NCI-H1417 treated with DMSO at 0.1 percent for 48 hours (cell line): Measurements from ENCODE around the gene FBXW7.

Source experiments
- DNase-seq: peaks from one replicate; lab custom pipeline; 2025; lab: John Stamatoyannopoulos, UW

The FBXW7 gene

DNA sequence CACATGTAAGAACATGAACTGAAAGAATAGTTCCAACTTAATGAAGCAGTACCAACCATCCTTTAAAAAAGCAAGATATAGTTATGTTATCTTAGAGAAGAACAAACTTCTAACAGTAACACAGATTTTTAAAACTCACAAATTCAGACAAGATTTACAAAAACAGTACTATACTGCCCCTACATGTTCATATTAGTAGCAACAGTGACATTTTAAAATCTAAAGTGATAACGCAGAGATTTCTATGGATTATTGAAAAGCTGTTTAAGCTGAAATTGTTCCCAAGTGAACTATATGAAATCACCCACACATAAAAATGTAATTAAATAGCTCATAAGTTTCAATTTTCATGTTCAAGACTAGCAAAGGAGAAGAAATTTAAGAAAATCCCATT, 166.0 kb downstream of the FBXW7 start:
- no peak for DNase-seq

DNA sequence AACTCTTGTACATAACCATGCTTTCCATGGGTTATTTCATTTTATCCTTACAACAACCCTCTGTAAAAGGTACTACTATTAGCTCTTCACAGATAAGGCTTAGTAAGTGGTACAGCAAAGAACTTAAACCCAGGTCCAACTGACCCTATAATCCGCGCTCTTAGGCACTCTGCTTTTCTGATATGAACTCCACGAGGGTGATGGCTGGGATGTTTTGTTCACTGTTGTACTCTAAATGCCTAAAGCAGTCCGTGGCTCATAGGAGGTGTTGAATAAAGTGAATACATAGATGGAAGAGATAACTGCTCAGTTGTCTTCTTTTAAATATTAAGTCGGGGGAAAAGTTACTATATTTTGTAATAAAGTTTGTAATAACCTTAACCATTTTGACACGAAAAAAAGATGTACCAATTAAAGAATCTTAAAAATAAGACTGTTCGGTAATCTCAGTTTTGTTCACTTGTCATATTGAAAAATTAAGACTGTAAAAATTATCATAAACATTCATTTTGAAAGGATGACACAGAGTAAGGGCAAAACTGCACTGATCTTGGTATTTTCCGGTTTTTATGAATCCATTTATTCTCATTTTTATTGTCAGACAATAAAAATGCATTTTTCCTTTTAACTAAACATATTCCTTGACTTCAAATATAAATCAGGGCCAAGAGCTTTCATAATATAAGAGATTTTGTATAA, 166.5 kb downstream of the FBXW7 start:
- DNase-seq = no peak

DNA sequence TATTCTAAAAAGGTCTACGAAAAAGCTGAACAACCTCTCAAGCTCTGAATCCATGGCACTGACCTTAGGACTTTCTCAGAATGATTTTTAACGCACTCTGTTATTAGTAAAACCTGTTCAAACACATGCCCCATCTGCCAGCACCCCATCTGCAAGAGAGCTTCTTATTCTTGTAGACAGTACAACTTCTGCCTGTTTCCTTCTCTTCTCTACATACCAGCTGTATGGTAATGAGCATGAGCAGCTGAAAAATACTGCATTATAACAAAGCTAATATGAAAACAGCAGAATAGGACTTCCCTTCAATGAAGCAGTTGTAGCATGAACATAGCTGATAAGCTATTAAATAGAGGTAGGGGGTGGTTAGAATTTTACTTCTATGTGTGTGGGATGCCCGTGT, 167.9 kb downstream of the FBXW7 start:
- DNase-seq = peak; percentile 69

DNA sequence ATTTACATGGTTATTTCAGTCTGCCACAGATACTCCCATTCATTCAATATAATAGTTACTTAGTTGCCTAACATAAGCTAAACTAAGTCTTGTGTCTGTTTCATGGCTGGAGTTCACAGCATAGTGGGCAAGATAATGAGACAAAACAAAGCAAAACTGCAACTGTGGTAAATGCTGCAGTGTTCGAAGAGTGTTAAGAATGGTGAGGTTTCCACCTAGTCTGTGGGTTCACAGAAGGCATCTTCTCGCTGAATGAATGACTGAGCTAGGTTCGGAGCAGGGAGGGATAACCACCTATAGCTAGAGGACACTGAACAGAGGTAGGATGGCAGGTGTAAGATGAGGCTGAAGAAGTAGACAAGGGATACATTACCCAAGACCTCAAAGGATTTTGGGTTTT, 171.0 kb downstream of the FBXW7 start:
- DNase-seq = no peak

DNA sequence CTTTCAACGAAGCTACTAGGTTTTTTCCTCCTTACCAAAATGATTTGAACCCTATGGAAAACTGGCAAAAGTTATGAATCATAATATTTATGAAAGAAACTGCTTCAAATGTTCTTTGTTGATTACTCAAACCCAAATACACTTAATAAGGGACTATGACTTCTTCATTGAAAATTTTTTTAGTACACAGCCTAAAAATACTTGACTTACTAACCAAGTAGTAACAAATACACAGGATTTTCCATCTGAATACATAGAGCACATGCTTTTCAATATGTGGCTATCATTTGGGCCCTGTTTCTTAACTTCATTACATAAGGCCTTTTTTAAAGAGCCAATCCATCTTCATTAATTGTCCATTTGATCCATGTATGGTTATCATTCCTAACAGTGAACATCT, 171.5 kb downstream of the FBXW7 start:
- DNase-seq = no peak

DNA sequence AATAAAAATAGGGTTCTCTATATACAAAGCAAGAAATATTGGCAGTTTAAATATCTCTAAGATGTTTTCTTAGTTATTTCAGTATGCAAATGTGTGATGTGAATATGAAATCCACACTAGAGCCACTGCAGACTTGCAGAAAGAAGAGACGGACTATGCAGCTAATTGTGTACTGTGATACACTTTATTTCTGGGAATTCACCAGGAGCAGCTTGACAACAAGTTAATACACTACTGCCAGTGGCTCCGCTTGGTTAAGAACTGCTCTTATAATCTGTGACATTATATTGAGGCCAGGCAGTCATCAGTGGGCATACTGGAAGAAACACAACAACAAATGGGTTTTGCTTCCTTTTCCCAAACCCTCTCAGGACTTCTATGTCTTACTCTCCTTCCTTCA, 172.0 kb downstream of the FBXW7 start:
- DNase-seq = no peak

DNA sequence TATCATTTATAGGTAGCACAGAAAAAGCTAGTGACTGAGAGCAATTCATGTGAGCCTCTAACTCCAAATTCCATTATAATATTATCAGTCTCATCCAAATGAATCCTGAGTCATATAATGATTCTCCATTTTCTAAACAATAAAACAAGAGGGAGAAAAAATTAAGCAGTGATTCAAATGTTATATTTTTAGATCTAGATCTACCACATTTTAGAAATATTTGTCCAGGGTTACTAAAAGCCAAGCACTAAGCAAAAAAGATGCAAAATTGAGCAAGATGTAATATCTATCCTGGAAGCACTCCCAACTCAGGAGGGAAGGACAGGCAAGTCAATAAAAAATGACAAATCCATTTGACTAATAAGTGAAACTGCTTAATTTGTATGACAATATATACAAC, 172.8 kb downstream of the FBXW7 start:
- no peak for DNase-seq

DNA sequence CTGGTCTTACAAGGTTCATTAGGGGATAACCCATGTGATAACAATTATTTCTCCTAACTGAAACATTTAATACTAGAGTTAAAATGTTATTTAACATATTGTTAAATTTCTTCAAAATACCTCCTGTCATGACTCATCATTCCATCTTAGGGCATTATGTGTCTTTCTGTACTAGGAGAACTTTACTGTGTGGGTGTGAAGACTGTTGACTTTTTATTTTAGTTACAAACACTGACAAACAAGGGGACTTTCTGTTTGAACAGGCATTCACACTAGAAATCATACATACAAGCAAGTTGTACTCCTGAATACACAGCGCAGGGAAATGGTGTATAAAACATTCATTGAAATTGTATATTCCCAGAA, 175.9 kb downstream of the FBXW7 start:
- DNase-seq = no peak

DNA sequence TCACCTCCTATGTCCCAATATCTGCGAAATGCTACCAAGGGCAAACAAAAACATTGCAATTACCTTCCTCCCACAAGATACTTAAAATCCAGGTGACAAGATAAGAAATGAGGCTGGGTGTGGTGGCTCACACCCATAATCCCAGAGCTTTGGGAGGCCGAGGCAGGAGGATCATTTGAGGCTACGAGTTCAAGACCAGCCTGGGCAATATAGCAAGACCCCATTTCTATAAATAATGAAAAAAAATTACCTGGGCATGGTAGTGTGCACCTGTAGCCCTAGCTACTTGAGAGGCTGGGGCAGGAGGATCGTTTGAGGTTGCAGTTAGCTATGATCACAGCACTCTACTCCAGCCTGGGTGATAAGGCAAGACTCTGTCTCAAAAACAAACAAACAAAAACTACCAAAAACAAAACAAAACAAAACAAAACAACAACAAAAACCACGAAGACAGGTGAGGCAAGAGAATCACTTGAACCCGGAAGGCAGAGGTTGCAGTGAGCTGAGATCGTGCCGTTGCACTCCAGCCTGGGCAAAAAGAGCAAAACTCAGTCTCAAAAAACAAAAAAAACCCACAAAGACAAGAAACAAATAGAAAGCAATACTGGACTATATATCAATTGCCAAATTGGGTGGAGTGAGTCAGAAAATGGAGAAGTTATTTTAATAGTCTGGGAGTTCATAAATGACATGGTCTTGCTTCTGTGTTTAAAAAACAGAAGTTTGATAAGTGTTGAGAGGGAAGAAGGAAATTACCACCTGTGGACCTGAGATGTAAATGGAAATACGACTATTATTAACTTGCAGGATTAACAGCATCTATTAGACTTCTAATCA, 176.5 kb downstream of the FBXW7 start:
- no peak for DNase-seq

DNA sequence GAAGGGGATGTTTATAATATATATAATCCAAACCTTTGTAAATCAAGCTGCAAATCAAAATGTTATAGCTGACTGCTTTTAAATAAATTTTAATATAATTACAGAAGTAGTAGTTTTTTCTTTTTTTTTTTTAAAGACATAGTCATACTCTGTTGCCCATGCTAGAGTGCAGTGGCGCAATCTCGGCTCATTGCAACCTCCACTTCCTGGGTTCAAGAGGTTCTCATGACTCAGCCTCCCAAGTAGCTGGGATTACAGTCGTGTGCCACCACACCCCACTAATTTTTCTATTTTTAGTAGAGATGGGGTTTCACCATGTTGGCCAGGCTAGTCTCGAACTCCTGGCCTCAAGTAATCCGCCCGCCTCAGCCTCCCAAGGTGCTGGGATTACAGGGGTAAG, 178.7 kb downstream of the FBXW7 start:
- no peak for DNase-seq

DNA sequence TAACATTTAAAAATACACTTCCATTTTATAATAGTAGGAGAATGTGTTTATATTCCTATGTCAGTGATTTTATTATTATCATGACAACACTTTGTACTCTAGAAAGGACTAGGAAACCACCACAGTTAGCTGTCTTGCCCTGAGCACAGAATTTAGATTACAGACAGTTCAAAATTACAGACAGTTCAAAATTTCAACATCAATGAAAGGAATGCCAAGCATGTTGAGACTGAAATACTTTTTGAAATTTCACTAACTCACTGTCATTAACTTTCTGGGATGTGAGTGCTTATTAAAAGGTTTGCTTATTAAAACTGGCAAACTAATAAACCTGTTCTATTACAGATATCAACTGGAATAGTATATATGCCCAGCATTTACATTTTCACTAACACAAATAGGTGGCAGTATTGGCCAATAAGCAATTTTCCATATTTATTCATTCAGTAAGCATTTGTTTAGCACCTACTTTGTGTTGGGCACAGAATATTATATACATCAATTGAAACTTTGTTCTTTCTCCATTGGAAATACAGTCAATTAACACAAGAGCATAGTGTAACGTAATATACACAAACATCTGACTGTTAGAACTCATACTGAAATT, 179.4 kb downstream of the FBXW7 start:
- no peak for DNase-seq

DNA sequence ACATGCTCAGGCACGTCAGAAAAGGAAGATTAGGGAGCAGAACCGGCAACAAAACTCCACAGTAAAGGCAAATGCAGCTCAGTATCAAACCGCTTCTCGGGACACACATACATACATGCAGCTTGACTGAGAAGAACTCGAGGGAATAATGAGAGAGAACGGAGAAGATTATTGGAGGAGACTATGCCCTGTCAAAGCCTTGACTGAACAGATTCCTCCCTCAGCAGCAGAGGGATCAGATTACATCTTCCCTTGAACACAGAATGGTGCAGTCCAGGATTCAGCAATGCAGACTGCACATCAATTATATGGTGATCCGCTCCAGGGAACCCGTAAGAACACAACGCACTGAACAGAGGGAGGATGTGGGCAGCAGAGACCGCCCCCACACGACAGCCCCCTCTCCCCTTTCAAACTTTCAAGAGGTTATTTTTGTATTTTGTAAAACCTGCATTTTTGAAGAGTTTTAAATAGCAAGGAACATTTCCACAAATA, 183.2 kb downstream of the FBXW7 start:
- DNase-seq = peak; percentile 86

DNA sequence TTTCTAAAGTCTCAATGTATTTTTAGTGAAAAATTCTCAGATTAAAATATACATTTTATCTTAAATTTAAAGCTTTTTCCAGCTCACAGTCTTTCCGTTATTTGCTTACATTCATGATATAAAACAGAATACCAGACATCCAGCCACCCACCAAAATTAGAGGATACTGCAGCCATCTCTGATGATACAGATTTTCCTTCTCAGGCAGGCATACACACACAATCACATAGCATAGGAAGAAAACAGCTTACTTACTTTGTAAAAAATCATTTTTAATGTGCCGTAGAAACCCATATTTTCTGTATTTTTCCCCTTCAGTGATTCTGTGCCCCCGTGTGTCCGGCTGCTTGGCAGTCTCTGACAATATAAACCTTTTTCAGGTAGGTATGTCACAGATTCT, 183.7 kb downstream of the FBXW7 start:
- no peak for DNase-seq

DNA sequence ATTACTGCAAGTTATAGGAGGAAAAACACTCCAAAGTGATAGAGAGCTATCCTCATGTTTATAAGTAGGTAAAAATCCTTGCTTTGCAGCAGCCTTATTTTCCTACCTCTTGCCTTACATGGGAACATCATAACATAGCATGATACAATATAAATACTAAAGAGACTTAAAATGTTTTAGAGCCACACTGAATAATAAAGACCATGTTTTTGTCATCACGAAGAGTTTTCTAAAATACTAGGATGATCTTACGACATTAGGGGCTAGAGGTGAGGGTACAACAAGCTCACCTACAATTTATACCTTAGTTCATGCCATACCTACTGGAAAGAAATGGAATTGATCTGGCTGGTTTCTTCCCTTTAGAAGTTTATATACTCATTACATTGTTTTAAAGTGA, 184.8 kb downstream of the FBXW7 start:
- no peak for DNase-seq

DNA sequence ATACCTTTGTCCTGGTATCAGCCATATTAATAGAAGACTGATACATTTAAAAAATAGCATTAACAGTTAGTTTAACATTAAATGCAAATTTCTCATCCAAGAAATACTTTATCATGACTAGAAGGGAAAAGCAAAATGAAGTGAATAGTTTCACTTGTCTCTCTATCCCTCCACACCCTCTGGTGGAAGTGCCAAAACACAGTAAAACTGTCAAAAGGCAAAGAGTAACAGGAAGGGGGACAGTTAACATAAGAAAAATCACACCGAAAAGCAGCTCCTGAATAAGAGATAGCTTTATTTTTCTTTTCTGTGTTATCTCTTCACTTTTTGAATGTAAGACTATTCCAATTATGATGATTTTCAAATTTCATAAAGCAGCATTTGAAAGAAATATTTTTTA, 187.2 kb downstream of the FBXW7 start:
- no peak for DNase-seq

DNA sequence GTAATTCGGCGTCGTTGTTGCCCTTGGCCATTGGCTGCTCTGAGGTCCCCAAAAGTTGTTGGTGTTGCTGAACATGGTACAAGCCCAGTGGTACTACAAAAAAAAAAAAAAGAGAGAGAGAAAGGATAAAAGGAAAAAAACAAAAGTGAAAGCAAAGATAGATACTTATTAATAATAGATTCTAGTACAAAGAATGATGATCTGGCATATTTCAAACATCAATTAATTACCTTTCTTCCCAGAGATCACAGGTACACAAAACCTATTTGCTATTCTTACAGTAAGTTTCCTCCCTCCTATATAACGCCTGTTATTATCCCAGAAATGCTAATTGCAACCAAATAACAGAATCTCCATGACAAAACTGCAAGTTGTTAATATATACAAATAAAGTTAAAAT, 188.9 kb downstream of the FBXW7 start:
- no peak for DNase-seq

DNA sequence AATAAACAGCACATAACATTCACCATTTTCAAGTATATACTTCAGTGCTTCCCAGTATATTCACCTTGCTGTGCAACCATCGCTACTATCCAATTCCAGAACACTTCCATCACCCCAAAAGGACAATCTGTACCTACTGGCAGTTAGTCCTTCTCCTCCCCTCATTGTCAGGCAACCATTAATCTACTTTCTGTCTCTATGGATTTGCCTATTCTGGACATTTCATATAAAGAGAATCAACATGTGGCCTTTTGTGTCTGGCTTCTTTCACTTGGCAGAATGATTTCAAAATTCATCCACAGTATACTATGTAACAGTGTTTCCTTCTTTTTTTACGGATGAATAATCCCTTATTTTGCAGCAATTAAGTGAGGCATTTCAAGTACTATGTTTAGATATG, 189.4 kb downstream of the FBXW7 start:
- DNase-seq = no peak

DNA sequence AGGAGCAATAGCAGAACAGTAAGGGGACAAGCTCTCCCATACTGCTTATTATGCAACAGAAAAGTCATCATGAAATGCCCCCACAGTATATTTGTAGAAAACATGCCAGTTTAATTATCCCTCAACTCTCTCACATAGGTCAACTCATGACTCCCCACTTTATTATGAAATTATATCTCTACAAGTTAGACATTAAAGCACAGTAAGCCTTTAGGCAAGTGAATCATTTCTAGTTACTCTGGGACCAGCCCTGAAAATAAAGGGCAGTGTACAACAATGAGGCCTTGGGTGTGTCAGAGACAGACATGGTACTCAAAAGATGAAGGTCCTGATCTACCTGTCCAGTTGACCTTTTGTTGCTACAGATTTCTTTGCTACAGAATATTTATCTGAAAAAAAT, 191.9 kb downstream of the FBXW7 start:
- DNase-seq = no peak

DNA sequence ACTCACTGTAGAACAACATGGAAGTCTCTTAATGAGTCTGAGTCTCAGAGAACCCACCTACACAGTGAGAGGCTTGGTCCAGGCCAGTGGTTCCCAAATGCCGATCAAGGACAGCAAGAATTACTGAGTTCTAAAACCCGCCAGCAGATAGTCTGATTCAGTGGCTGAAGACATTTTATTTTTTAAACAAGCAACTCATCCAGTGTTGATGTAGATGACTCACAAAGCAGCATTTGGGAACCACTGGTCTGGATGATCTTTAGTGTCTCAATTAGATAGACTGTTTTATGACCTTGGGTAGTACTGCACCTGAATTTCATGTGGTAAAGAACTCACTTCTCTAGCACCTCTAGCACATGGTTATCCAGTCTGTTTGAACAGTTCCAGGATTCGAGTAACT, 193.6 kb downstream of the FBXW7 start:
- DNase-seq = no peak

DNA sequence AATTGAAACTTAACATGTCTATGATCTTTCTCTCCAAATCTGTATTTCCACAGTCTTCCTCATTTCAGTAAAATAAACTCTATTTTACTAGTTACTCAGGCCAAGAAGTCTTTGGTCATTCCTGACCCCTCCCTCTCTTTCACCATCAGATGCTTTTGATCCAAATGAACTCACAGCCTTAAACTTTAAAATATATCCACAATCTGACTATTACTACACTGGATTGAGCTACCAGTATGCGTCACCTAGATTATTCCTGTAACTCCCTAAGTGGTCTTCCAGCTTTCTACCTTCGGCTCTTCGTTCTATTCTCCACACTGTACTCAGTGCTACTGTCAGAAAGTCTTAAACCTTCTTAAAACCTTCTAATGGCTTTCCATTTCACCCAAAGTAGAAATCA, 195.1 kb downstream of the FBXW7 start:
- no peak for DNase-seq

DNA sequence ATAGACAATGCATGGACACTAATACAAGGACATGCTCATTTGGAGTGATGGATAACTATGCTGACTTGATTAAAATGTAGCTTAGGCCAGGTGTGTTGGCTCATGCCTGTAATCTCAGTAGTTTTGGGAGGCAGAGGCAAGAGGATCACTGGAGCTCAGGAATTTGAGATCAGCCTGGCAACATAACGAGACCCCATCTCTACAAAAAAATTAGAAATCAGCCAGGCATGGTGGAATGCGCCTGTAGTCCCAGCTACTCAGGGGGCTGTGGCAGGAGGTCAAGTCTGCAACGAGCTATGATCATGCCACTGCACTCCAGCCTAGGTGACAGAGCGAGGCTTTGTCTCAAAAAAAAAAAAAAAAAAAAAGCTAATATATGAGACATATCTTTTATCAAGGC, 196.3 kb downstream of the FBXW7 start:
- DNase-seq = no peak

DNA sequence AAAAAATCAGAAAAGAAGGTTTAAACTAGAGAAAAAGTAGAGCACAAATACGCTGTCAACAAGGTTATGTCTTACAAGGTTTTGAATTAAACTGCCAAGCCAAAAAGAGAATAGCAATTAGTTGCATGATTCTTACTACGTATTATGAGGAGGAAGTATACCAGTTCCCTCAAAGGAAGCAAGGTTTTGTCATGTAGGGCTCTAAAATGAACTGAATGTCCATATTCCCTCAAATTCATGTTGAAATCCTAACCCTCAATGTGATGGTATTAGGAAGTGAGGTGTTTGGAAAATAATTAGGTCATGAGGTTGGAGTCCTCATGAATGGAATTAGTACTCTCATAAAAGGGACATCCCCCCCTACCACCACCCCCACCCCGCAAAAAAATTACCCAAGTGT, 201.0 kb downstream of the FBXW7 start:
- no peak for DNase-seq

DNA sequence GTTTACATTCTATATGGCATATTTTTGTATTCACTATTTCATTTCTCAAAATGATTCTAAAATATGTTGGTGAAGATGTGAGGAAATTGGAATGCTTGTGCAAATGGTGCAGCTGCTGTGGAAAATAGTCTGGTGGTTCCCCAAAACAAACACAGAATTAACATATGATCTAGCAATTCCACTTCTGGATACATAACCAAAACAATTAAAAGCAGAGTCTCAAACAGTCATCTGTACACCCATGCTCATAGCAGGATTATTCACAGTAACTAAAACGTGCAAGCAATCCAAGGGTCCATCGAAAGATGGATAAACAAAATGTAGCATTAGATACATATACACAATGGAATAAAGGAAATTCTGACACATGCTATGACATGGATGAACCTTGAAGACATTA, 204.8 kb downstream of the FBXW7 start:
- DNase-seq = no peak
